K562 (cell line): ENCODE measurements around the gene CBLL1. TPM values are rescaled to one million over a fixed set of nuclear protein-coding genes. Genes with fewer than 3 reads are reported as not detected.

ENCODE experiments used
- CREM ChIP-seq: IDR thresholded peaks from 2 replicates; pipeline ENCODE4 v1.6.1; 2014; ENCODE audit warnings: antibody characterized with exemption, low read depth
- CXXC5 ChIP-seq: fragments of 250-450 bp; sonication (Bioruptor Pico); IDR thresholded peaks from 2 replicates; pipeline ENCODE4 v1.8.0; 2022; ENCODE audit warnings: inconsistent platforms, mild to moderate bottlenecking, moderate library complexity
- ETV1 ChIP-seq: fragments of 450-650 bp; conservative IDR thresholded peaks from 2 replicates; pipeline ENCODE4 v1.6.1; 2016; ENCODE audit warnings: missing genetic modification characterization, control low read depth, low read depth, missing compliant biosample characterization
- GTF2A2 ChIP-seq: IDR thresholded peaks from 2 replicates; pipeline ENCODE4 v1.6.1; 2016; ENCODE audit warnings: mild to moderate bottlenecking, missing genetic modification characterization, missing compliant biosample characterization
- MTA3 ChIP-seq: fragments of 450-650 bp; formaldehyde crosslinking; IDR thresholded peaks from 2 replicates; pipeline ENCODE4 v1.6.1; 2017; ENCODE audit warnings: mild to moderate bottlenecking, borderline replicate concordance
- ZBTB1 ChIP-seq: sonication (generic); formaldehyde crosslinking; IDR thresholded peaks from 2 replicates; pipeline ENCODE4 v1.8.1; 2023; ENCODE audit warnings: missing genetic modification reagents, low read depth, mild to moderate bottlenecking, borderline replicate concordance
- ZNF239 ChIP-seq: fragments of 250-450 bp; sonication (Bioruptor Pico); IDR thresholded peaks from 2 replicates; pipeline ENCODE4 v1.4.0; 2020; ENCODE audit warnings: mild to moderate bottlenecking
- ZNF445 ChIP-seq: fragments of 250-450 bp; sonication (Bioruptor Pico); IDR thresholded peaks from 2 replicates; pipeline ENCODE4 v1.4.0; 2020; ENCODE audit warnings: low read depth, mild to moderate bottlenecking, moderate library complexity
- polyA plus RNA-seq, 8 experiments: library from polyadenylated mRNA; depleted of rRNA in 4 of 8; stranded (reverse) in 5 of 8; unstranded in 3 of 8; fragments of >200 nt; fragmentation: Nextera tagmentation in 2 of 8; fragmentation: Illumina TruSeq in 1 of 8; extraction: Ambion mirVana in 2 of 8; extraction: Trizol in 1 of 8; gene quantifications; 2 replicates each; pipeline versions ENCODE4 v1.2.1 to v1.2.3, GENCODE V29; 2011 to 2014; ENCODE audit warnings: inconsistent platforms in 1 of 8, missing spikeins in 1 of 8
- total RNA-seq, 7 experiments: library from RNA; depleted of rRNA in 6 of 7; stranded (reverse); fragments of >200 nt in 6 of 7; fragmentation: Illumina TruSeq in 2 of 7; extraction: Trizol in 2 of 7; gene quantifications; 2 replicates each; pipeline versions ENCODE4 v1.2.1 to v1.2.3, GENCODE V29; 2011 to 2021; ENCODE audit warnings: low replicate concordance in 1 of 7
- TF ChIP-seq, protein P1 (sequence below): fragments of 450-650 bp; IDR thresholded peaks from 2 replicates; pipeline ENCODE4 v1.6.1; 2014; ENCODE audit warnings: low read depth, mild to moderate bottlenecking, moderate library complexity, borderline replicate concordance
- TF ChIP-seq, protein P2 (sequence below): sonication (generic); formaldehyde crosslinking; IDR thresholded peaks from 2 replicates; pipeline ENCODE4 v1.8.0; 2022; ENCODE audit warnings: mild to moderate bottlenecking, missing genetic modification reagents
- TF ChIP-seq, protein P3 (sequence below), 2 experiments: fragments of 450-650 bp; formaldehyde crosslinking in 1 of 2; IDR thresholded peaks; 2 replicates each; pipeline versions ENCODE4 v1.4.0 to v1.6.1; 2014 to 2020; ENCODE audit warnings: mild to moderate bottlenecking in 2 of 2, borderline replicate concordance in 1 of 2, low read depth in 1 of 2

Gene CBLL1
- total and polyA plus RNA-seq, 9 of the 15 experiments (the other 6 are each of a cell fraction or from before 2014, with no cell fraction given), result 14.7 to 67.9 (median 35.4) TPM

DNA sequence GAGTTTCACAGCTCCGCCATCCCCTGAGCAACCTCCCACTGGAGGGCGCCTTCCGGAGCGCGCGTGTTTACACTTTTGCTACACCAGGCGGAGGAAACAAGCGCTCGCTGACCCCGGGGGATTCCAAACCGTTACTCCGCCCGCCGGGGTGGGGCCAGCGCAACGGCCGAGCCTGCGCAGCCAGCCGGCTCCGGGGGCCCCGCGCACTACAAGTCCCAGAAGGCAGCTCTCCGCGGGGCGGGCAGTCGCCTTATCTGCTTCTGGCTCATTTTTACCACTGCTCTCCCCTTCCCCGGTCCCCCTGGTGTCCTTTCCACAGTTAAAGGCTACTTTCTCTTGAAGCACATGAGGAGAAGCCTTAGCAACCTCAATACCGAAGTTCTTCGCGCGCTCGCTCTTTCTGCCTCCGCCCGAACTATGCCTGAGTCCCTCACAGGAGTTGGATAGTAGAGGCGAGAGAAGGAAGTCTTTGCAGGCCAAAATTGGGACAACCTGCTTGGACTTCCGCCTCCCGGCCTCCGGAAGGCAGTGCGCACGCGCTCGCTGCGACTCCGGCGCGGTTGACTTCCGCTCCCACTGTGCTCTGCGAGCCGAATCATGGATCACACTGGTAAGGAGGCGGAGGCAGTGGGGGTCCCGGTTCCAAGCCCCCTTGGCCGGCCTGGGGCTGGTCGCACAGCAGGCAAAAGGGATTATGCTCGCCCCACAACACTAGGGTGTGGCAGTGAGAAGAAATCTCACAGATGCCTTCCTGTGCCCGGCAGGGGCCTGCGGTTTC, at the start of gene CBLL1 (continued):
- TF ChIP-seq CXXC5 (CRISPR knock-in tag) (peak; percentile 94), ZBTB1 (peak; percentile 82), GTF2A2 (tag) (no peak), ETV1 (tag) (peak; percentile 89; the same call in 1 of the 2 replicates), ZNF445 (CRISPR knock-in tag) (no peak), CREM (peak; percentile 87), ZNF239 (CRISPR knock-in tag) (0 out of 2 replicates have a peak, but pooled peaks have one; percentile 7), MTA3 (peak; percentile 87; the same call in 1 of the 2 replicates)
- TF ChIP-seq, protein P1, sequence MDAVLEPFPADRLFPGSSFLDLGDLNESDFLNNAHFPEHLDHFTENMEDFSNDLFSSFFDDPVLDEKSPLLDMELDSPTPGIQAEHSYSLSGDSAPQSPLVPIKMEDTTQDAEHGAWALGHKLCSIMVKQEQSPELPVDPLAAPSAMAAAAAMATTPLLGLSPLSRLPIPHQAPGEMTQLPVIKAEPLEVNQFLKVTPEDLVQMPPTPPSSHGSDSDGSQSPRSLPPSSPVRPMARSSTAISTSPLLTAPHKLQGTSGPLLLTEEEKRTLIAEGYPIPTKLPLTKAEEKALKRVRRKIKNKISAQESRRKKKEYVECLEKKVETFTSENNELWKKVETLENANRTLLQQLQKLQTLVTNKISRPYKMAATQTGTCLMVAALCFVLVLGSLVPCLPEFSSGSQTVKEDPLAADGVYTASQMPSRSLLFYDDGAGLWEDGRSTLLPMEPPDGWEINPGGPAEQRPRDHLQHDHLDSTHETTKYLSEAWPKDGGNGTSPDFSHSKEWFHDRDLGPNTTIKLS, result peak; percentile 93
- TF ChIP-seq, protein P2, sequence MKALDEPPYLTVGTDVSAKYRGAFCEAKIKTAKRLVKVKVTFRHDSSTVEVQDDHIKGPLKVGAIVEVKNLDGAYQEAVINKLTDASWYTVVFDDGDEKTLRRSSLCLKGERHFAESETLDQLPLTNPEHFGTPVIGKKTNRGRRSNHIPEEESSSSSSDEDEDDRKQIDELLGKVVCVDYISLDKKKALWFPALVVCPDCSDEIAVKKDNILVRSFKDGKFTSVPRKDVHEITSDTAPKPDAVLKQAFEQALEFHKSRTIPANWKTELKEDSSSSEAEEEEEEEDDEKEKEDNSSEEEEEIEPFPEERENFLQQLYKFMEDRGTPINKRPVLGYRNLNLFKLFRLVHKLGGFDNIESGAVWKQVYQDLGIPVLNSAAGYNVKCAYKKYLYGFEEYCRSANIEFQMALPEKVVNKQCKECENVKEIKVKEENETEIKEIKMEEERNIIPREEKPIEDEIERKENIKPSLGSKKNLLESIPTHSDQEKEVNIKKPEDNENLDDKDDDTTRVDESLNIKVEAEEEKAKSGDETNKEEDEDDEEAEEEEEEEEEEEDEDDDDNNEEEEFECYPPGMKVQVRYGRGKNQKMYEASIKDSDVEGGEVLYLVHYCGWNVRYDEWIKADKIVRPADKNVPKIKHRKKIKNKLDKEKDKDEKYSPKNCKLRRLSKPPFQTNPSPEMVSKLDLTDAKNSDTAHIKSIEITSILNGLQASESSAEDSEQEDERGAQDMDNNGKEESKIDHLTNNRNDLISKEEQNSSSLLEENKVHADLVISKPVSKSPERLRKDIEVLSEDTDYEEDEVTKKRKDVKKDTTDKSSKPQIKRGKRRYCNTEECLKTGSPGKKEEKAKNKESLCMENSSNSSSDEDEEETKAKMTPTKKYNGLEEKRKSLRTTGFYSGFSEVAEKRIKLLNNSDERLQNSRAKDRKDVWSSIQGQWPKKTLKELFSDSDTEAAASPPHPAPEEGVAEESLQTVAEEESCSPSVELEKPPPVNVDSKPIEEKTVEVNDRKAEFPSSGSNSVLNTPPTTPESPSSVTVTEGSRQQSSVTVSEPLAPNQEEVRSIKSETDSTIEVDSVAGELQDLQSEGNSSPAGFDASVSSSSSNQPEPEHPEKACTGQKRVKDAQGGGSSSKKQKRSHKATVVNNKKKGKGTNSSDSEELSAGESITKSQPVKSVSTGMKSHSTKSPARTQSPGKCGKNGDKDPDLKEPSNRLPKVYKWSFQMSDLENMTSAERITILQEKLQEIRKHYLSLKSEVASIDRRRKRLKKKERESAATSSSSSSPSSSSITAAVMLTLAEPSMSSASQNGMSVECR (CRISPR knock-in tag), result no peak; the same call in 1 of the 2 replicates
- TF ChIP-seq, protein P3, sequence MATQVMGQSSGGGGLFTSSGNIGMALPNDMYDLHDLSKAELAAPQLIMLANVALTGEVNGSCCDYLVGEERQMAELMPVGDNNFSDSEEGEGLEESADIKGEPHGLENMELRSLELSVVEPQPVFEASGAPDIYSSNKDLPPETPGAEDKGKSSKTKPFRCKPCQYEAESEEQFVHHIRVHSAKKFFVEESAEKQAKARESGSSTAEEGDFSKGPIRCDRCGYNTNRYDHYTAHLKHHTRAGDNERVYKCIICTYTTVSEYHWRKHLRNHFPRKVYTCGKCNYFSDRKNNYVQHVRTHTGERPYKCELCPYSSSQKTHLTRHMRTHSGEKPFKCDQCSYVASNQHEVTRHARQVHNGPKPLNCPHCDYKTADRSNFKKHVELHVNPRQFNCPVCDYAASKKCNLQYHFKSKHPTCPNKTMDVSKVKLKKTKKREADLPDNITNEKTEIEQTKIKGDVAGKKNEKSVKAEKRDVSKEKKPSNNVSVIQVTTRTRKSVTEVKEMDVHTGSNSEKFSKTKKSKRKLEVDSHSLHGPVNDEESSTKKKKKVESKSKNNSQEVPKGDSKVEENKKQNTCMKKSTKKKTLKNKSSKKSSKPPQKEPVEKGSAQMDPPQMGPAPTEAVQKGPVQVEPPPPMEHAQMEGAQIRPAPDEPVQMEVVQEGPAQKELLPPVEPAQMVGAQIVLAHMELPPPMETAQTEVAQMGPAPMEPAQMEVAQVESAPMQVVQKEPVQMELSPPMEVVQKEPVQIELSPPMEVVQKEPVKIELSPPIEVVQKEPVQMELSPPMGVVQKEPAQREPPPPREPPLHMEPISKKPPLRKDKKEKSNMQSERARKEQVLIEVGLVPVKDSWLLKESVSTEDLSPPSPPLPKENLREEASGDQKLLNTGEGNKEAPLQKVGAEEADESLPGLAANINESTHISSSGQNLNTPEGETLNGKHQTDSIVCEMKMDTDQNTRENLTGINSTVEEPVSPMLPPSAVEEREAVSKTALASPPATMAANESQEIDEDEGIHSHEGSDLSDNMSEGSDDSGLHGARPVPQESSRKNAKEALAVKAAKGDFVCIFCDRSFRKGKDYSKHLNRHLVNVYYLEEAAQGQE (IDR thresholded peaks at IDR 0.05; ENCODE audit: borderline replicate concordance), result peak; percentile 89
- TF ChIP-seq, protein P3 (CRISPR knock-in tag; IDR thresholded peaks at IDR 0.05; ENCODE audit: low read depth), result no peak; the same call in 1 of the 2 replicates
